Measurements from ENCODE around the gene NFE2L2.

GRCh38 chr2:177273408-177273807, 8.9 kb upstream of the NFE2L2 start:
- TF ChIP-seq EZH2 (IDR thresholded peaks at IDR 0.05; ENCODE audit: insufficient read depth, poor library complexity, severe bottlenecking), result no peak
- TF ChIP-seq EZH2phosphoT487 (IDR thresholded peaks at IDR 0.05; ENCODE audit: insufficient read depth, low read depth), result no peak
